GM18507 (cell line): ENCODE data around the gene GTPBP1.

ENCODE experiments used
- DNase-seq: peaks from one replicate; pipeline ENCODE4 v3.0.0; 2011; ENCODE audit warnings: low read depth; ENCODE audit not compliant: insufficient read length; ENCODE audit errors: extremely low spot score
- FAIRE-seq: peaks from 2 replicates; lab custom pipeline; 2011; peaks lifted over from hg19 to GRCh38; lab: Jason Lieb, UNC

The GTPBP1 gene

DNA sequence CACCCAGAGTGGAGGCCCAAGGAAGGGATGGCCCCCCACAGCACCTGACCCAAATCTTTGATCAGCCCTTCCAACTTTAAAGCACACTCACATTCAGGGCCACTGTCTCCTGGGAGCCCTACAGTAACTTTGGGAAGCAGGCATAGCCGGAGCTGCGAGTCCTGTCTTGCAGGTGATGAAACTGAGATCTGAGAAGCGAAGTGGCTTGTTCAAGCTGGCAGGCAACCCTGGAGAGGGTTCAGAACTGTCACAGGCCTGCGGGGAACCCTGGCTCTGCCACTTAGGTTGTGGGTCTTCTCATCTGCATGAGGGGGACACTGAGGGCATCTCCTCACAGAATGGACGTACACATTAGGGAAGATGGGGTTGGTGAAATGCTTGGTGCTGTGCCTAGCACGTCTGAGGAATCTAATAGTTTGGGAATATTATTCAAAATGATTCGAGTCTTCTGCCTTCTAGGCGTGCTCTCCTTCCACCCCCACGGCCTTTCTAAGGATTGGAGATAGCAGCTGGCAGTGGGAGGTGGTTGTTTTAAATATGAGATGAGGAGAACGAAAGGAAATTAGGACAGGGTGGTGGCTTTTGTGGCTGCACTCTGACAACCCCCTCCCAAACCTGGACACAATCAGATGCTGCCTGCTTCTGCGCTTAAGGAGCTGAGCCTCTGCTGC, 68.9 kb downstream of the GTPBP1 start:
- FAIRE-seq (no peak), DNase-seq (no peak)

- no peak for DNase-seq
- no peak for FAIRE-seq
Measured at GRCh38 chr22:38775656-38776055, 69.9 kb downstream of the GTPBP1 start.

DNA sequence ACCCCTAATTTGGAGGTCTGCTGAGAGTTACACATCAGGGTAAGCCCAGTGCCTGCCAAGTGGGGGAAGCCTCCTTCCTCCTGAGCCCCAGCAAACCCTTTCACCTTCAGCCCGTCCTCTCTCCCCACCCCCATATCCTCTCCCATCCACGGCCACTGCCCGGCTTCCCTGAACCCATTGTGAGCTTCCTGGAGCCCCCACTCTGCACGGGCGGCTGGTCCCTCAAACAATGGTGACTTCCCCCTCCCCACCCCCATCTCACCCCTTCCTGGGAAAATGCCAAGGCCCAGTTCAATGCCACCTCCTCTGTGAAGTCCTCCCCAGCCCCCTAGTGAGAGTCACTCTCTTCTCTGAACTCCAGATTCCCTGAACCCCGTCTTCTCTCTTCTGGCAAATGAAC, 70.3 kb downstream of the GTPBP1 start:
- FAIRE-seq: no peak
- DNase-seq: no peak

GRCh38 chr22:38777087-38777671, 71.4 kb downstream of the GTPBP1 start:
- FAIRE-seq (no peak), DNase-seq (no peak)

DNA sequence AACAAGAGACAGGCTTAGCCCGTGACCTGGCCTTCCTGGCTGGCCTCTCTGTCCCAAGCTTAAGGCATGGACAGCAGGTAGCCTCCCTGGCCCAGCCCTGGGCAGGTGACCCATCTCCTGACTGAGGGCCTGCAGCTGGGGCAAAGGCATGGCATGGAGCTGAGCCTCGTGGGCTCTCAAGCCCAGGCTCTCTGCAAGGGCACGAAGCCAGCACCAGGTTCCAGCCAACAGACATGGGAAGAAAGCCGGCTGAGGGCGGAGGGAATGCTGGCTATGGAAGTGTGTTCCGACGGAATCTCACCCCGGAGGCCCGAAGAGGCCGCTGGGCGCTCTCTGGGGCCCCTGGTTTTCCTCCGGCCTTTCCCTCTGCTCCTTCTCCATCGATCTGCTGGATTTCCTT, 75.3 kb downstream of the GTPBP1 start:
- FAIRE-seq (no peak), DNase-seq (no peak)

GRCh38 chr22:38782402-38783094, 76.8 kb downstream of the GTPBP1 start:
- FAIRE-seq: no peak
- DNase-seq: no peak
